Aorta (tissue), 5 donors: ENCODE measurements around the gene NXN. TPM values are rescaled to one million over a fixed set of nuclear protein-coding genes. Genes with fewer than 3 reads are reported as not detected.
A peak's percentile ranks its signal among the peaks of the same experiment; 100 is the strongest.
"Not testable (repeated sequence)": the region's sequence is repeated elsewhere in the genome, so short reads cannot be mapped to it uniquely, and the experiment has no call there.

Experiments used
- ATAC-seq: fragments of 200-7000 bp; cut with Tn5 transposase; one replicate; pipeline ENCODE4 v1.9.1; 2022; ENCODE audit warnings: moderate library complexity; ENCODE audit not compliant: low FRiP score
- DNase-seq, 2 donors: peaks; one replicate each; pipeline ENCODE4 v3.0.0-alpha.2; 2020
- H3K27ac ChIP-seq, 2 donors: one replicate each; pipeline ENCODE4 v1.5.1; 2013; ENCODE audit warnings: low read length in 2 of 2, mild to moderate bottlenecking in 2 of 2, moderate library complexity in 2 of 2, control low read depth in 1 of 2, inconsistent platforms in 1 of 2, low read depth in 1 of 2
- H3K27me3 ChIP-seq, 2 donors: one replicate each; pipeline ENCODE4 v1.6.1; 2013; ENCODE audit warnings: control low read depth in 1 of 2, low read length in 1 of 2, mild to moderate bottlenecking in 1 of 2, moderate library complexity in 1 of 2; ENCODE audit not compliant: insufficient read depth in 2 of 2, control insufficient read depth in 1 of 2
- H3K36me3 ChIP-seq, 2 donors: one replicate each; pipeline ENCODE4 v1.6.1; 2013; ENCODE audit warnings: control low read depth in 1 of 2, low read length in 1 of 2, mild to moderate bottlenecking in 1 of 2; ENCODE audit not compliant: insufficient read depth in 2 of 2, control insufficient read depth in 1 of 2
- H3K4me1 ChIP-seq, 2 donors: one replicate each; pipeline ENCODE4 v1.6.1; 2013; ENCODE audit warnings: low read length in 2 of 2, control low read depth in 1 of 2, mild to moderate bottlenecking in 1 of 2, moderate library complexity in 1 of 2; ENCODE audit not compliant: insufficient read depth in 2 of 2, control insufficient read depth in 1 of 2
- H3K4me3 ChIP-seq, 2 donors: one replicate each; pipeline ENCODE4 v1.5.1; 2013; ENCODE audit warnings: low read length in 2 of 2, control low read depth in 1 of 2, mild to moderate bottlenecking in 1 of 2
- H3K9me3 ChIP-seq: one replicate; pipeline ENCODE4 v1.6.1; 2013; ENCODE audit warnings: mild to moderate bottlenecking, low read length; ENCODE audit not compliant: control insufficient read depth
- WGBS, 2 donors: extraction: QIAGEN DNeasy Blood & Tissue Kit; methylation state at CpG; one replicate each; pipeline ENCODE4 v1.1.7; 2013; 5-methylcytosine and 5-hydroxymethylcytosine counted together
- intact Hi-C, 2 donors: fragments of 100-400 bp; cut with DNase I; formaldehyde crosslinking; loops; one replicate each; pipeline versions ENCODE4 v1.14.2 to v1.15.0; 2022
- polyA plus RNA-seq, 2 donors: library from polyadenylated mRNA; stranded (reverse); fragments of 200-250 nt; gene quantifications; one replicate each; pipeline ENCODE4 v1.2.3, GENCODE V29; 2013
- total RNA-seq, 2 donors: library from RNA; stranded (reverse); fragmentation: NEBNext Ultra II Directional; extraction: Animal tissue kit (Norgen Biotek cat#: 25700); gene quantifications; one replicate each; pipeline ENCODE4 v1.2.1, GENCODE V29; 2021
- donor health status: healthy with polysubstance abuse.
- donor health status: Bipolar disorder and iron deficiency.
- donor health status: DM: no; HTN: no; CAD: no.
- donor health status: DM: no; HTN: no; CAD: no.
- donor health status: DM: yes; HTN: yes; CAD: no.

The NXN gene
- total and polyA plus RNA-seq, 4 donors: 13.0 to 41.0 (median 21.9) TPM

DNA sequence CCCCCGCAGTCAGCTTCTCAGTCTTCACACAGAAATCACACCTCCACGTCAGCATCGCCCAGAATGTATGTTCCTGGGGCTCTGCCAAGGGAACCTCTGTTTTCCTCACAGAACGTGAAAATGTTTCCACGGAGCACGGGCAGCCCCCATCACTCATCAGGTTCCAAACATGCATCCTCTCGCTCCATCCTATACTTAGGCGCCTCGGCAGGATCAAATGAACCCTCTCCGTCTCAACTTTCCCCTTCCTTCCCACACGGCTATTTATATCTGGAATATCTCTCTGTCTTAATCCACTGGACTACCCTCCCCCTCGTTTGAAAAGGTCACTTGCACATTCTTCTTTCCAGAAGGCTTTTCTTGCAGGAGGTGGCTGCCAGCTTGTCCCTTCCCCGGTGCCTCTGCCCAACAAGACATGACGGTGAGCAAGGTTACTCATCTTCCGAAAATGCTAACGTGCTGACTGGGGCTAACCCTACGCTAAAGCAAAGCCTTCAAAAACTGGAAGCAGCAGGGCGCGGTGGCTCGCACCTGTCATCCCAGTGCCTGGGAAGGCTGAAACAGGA, 21.6 kb downstream of the NXN start:
- Histone ChIP-seq H3K9me3 (no peaks in the 10 kb centered on the region), H3K4me1 (no peaks in the 10 kb centered on the region), H3K27ac (no peak overlapping the region), H3K4me3 (no peak overlapping the region), H3K27me3 (no peaks in the 10 kb centered on the region), H3K36me3 (no peaks in the 10 kb centered on the region)
- 35 to 43% methylated on average over 20 of the region's 20 CpGs for WGBS, 2 donors
- ATAC-seq (no peak), DNase-seq (peak in 1 of 2 donors; percentile 64)
- intact Hi-C loops: loop anchor here in 1 of 2 donors (10.0 kb wide), 1 partner anchor 53 kb away; no protein-coding TSS in a partner anchor

DNA sequence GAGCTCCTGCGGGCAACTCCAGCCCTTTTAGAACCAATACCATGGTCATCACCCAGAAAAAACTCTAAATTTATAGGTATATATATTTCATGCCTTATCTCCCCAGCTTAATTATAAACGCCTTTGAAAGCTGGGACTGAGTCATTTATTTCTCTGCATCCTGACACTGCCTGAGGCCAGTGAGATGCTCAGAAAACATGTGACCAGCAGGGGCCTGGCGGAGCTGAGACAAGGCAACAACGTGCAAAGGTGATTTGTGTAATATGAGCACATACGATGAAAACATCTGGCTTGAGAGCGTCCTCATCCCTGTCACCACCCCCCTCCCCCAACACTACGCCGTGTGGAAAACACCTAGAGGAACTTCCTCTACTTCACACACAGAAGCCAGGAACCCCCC, 22.7 kb downstream of the NXN start:
- WGBS, 2 donors: 79 to 83% methylated on average over 8 of the region's 8 CpGs
- Histone ChIP-seq H3K4me3 (no peak overlapping the region), H3K4me1 (no peaks in the 10 kb centered on the region), H3K36me3 (no peaks in the 10 kb centered on the region), H3K9me3 (no peaks in the 10 kb centered on the region), H3K27me3 (no peaks in the 10 kb centered on the region), H3K27ac (no peak overlapping the region)
- intact Hi-C loops: loop anchor here in 1 of 2 donors (10.0 kb wide), 1 partner anchor 52 kb away; no protein-coding TSS in a partner anchor
- no peak for ATAC-seq
- DNase-seq: no peak

DNA sequence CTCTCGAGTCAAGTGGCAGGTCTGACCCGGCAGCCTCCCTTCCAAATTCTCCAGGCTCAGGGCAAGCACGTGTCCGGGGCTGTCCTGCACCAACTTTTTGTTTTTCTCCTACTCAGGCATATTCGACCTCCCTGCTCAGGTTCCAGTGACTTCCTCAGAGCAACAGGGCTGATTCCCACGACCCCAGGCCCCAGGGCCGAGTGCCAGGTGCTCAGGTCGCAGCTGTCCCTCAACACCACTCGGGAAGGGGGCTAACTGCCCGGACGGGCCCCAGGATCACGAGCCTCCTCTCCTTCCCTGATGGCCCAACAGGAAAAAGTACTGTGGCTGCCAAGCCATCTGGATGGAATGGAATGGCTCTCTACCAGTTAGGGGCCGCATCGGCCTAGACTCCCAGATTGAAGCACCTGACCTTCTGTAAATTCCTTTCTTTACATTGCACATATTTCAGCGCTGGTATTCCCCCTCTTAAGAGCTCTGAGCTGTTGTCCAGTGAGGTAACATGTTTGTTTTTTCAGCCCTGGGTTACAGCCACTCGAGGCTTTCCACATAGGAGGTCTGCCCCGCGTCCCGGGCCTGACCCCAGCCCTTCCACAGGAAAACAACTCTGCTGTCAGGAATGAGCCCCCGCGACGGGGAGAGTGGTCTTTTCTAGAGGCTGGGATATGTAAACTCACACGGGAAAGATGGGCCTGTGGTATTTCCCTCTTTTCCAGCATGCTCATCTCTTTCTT, 25.0 kb downstream of the NXN start:
- DNase-seq (peak in 1 of 2 donors; percentile 73), ATAC-seq (peak; percentile 5)
- 21 to 26% methylated on average over 23 of the region's 23 CpGs for WGBS, 2 donors
- intact Hi-C loops: loop anchor here in 1 of 2 donors (10.0 kb wide), 1 partner anchor 50 kb away; no protein-coding TSS in a partner anchor
- Histone ChIP-seq H3K27me3 (no peaks in the 10 kb centered on the region), H3K36me3 (no peaks in the 10 kb centered on the region), H3K27ac (peak overlapping the region in 1 of 2 donors; percentile 19), H3K9me3 (no peaks in the 10 kb centered on the region), H3K4me1 (no peaks in the 10 kb centered on the region), H3K4me3 (no peak overlapping the region)

DNA sequence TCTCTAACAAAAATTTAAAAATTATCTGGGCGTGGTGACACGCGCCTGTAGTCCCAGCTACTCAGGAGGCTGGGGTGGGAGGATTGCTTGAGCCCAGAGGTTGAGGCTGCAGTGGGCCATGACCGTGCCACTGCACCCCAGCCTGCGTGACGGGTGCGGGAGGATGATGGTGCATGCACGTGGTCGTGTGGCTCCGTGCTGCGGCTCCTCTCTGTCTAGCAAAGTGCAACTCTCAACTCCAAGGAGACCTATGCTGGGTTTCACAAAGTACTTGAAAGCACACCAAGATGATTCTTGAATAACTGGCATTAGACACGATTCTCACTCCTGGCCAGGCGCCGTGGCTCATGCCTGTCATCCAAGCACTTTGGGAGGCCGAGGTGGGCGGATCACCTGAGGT, 25.8 kb downstream of the NXN start:
- H3K27ac ChIP-seq: no peak overlapping the region
- 87 to 88% methylated on average over 16 of the region's 16 CpGs for WGBS, 2 donors

DNA sequence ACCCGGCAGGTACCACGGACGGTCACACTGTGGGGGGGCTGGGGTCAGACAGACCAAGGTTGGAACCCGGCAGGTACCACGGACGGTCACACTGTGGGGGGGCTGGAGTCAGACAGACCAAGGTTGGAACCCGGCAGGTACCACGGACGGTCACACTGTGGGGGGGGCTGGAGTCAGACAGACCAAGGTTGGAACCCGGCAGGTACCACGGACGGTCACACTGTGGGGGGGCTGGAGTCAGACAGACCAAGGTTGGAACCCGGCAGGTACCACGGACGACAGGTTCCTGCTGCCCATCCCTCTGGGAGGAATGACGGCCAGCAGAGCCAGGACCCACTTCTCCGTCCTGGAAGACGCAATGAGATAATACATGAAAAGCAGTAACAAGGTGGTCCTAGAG, 27.0 kb downstream of the NXN start:
- intact Hi-C loops: loop anchor here in 1 of 2 donors (10.0 kb wide), 1 partner anchor 48 kb away; no protein-coding TSS in a partner anchor
- WGBS, 2 donors: 95 to 97% methylated on average over 9 to 18 of the region's 18 CpGs
- H3K27ac ChIP-seq: not testable (repeated sequence)

More for the DNA sequence above, 25.8 kb downstream of the NXN start:
- H3K9me3 ChIP-seq: no peaks in the 10 kb centered on the region
- H3K27me3 ChIP-seq: no peaks in the 10 kb centered on the region
- no peak overlapping the region for H3K4me3 ChIP-seq
- no peak for ATAC-seq
- no peaks in the 10 kb centered on the region for H3K4me1 ChIP-seq
- intact Hi-C loops: loop anchor here in 1 of 2 donors (10.0 kb wide), 1 partner anchor 49 kb away; no protein-coding TSS in a partner anchor
- H3K36me3 ChIP-seq: no peaks in the 10 kb centered on the region
- DNase-seq: peak in 1 of 2 donors; percentile 37

DNA sequence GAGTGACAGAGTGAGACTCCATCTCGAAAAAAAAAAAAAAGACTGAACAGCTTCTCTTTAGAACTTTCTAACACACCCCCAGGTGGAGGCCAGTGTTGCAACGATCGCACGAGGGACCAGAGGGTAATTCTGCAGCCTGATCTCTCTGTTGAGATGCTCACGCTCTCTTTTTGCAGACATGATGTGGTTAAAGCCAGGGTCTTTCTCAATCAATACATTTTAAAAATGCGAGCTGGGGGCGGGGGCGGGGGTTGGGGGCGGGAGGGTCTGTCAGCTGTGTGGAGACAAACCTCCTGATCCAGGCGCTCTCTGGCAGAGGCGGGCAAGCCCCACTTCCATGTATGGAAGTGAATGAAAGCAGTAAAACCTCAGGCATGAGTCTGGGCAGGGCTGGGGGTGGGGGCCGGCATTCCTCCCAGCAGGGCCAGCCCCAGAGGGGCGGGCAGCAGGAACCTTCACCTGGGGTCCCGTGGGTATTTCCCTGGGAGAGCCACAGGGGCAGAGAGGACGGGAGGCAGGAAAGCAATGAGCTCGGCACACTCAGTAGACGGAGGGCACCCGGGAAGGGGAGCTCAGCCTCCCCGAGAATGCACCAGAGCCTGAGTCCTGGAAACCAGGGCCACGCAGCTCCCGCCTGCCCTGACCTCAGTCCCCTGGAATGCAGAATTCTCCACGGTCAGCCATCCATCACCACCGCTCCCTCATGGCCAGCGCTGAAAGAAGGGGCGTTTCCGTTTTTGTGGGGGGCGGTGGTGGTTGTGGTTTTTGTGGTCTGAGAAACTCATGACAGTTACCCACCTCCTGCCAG, 28.0 kb downstream of the NXN start:
- Histone ChIP-seq H3K9me3 (no peaks in the 10 kb centered on the region), H3K4me1 (no peaks in the 10 kb centered on the region), H3K4me3 (no peak overlapping the region), H3K27ac (peak overlapping the region in 1 of 2 donors; percentile 74), H3K27me3 (no peaks in the 10 kb centered on the region), H3K36me3 (no peaks in the 10 kb centered on the region)
- intact Hi-C loops: loop anchor here in 1 of 2 donors (10.0 kb wide), 1 partner anchor 47 kb away; no protein-coding TSS in a partner anchor
- ATAC-seq (peak; percentile 82), DNase-seq (peak; percentile 72 to 85)
- 1 to 2% methylated on average over 27 of the region's 27 CpGs for WGBS, 2 donors

More for the DNA sequence above, 27.0 kb downstream of the NXN start:
- H3K4me1 ChIP-seq, ATAC-seq, H3K36me3 ChIP-seq, H3K4me3 ChIP-seq, H3K27me3 ChIP-seq, H3K9me3 ChIP-seq: not testable (repeated sequence)
- peak in 1 of 2 donors; percentile 76 for DNase-seq

DNA sequence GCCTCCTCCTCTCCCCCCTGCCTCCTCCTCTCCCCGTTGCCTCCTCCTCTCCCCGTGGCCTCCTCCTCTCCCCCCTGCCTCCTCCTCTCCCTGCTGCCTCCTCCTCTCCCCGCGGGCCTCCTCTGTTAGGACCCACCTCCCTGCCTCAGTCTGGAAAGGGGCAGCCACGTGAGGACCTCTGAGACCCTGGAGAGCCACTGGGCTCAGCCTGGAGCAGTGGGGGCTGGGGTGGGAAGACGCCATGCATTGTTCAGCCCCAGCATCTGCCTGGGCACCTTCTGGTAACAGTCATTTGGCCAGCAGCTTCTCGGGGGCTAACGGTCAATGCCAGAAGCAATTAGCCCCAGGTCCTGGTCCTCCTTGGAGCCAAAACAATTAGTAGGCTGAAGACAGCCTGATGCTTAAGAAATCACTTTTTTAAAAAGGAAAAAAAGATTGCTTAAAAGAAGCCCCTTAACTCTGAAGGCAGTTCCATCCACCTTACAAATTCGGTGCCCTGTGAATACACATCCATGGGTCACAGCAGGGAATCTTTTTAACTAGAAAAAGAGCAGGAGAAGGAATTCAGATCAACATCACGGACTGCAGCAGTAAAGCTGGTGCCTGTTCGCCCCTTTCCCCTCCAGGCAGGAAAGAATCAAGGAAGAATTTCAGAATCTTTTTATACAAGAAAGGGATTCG, 29.8 kb downstream of the NXN start:
- H3K9me3 ChIP-seq: no peaks in the 10 kb centered on the region
- H3K4me1 ChIP-seq: no peaks in the 10 kb centered on the region
- intact Hi-C loops: loop anchor here in 1 of 2 donors (10.0 kb wide), 1 partner anchor 45 kb away; no protein-coding TSS in a partner anchor
- H3K27me3 ChIP-seq: no peaks in the 10 kb centered on the region
- H3K27ac ChIP-seq: peak overlapping the region in 1 of 2 donors; percentile 19
- ATAC-seq (no peak), DNase-seq (no peak)
- 7 to 20% methylated on average over 10 to 11 of the region's 12 CpGs for WGBS, 2 donors
- no peak overlapping the region for H3K4me3 ChIP-seq
- no peaks in the 10 kb centered on the region for H3K36me3 ChIP-seq

DNA sequence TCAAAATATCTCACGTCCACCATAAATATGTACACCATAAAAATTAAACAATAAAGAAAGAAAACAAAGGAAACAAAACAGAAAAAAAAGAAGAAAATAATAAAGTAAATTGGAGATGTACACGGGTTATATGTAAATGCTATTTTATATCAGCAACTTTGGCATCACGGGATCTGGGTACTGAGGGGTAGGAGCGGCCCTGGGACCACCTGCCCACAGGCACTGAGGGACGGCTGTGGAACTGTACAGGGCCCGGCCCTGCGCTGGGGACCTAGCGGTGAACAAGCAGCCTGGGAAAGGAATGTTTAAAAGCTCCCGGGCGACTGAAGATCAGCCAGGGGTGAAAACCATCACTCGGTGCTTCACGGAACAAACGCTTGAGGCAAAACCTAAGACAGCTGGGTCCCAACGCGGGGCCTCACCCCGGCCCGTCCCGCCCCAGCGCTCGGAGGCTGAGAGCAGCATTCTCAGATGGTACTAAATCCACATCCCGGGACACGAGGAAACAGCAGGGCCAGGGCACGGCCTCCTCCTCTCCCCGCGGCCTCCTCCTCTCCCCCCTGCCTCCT, 31.2 kb downstream of the NXN start:
- no peaks in the 10 kb centered on the region for H3K36me3 ChIP-seq
- intact Hi-C loops: no loop called here
- no peak overlapping the region for H3K27ac ChIP-seq
- H3K9me3 ChIP-seq: no peaks in the 10 kb centered on the region
- peak in 1 of 2 donors; percentile 62 for DNase-seq
- ATAC-seq: no peak
- H3K4me3 ChIP-seq: no peak overlapping the region
- no peaks in the 10 kb centered on the region for H3K4me1 ChIP-seq
- WGBS, 2 donors: 60 to 81% methylated on average over 21 to 25 of the region's 25 CpGs
- no peaks in the 10 kb centered on the region for H3K27me3 ChIP-seq
